Uterus (tissue), 4 donors: ENCODE measurements around the gene SULF2. TPM values are rescaled to one million over a fixed set of nuclear protein-coding genes. Genes with fewer than 3 reads are reported as not detected.

Source experiments
- DNase-seq, 2 donors: peaks; one replicate each; pipeline ENCODE4 v3.0.0-alpha.2; 2019 to 2020
- H3K27ac ChIP-seq, 2 donors: fragments of 200-600 bp; sonication (generic); 1 replicate in 1 of 2; 2 replicates in 1 of 2; pipeline ENCODE4 v1.5.1; 2016 to 2018
- H3K27me3 ChIP-seq, 2 donors: fragments of 200-600 bp; sonication (generic); one replicate each; pipeline ENCODE4 v1.5.1; 2018 to 2019; ENCODE audit warnings: control low read depth in 1 of 2
- H3K36me3 ChIP-seq, 2 donors: fragments of 200-600 bp; sonication (generic); one replicate each; pipeline ENCODE4 v1.5.1; 2019; ENCODE audit warnings: control low read depth in 1 of 2
- H3K4me1 ChIP-seq, 2 donors: fragments of 200-600 bp; sonication (generic); one replicate each; pipeline ENCODE4 v1.5.1; 2018 to 2019; ENCODE audit warnings: control low read depth in 1 of 2
- H3K4me3 ChIP-seq, 2 donors: fragments of 200-600 bp; sonication (generic); 1 replicate in 1 of 2; 2 replicates in 1 of 2; pipeline ENCODE4 v1.5.1; 2018 to 2019; ENCODE audit warnings: mild to moderate bottlenecking in 1 of 2
- H3K9me3 ChIP-seq, 2 donors: fragments of 200-600 bp; sonication (generic); one replicate each; pipeline ENCODE4 v1.5.1; 2019; ENCODE audit warnings: control low read depth in 1 of 2
- POLR2A ChIP-seq, 2 donors: fragments of 450-650 bp; IDR thresholded peaks; one replicate each; pipeline ENCODE4 v1.6.1; 2016; ENCODE audit warnings: antibody characterized with exemption in 2 of 2, mild to moderate bottlenecking in 1 of 2, moderate library complexity in 1 of 2
- intact Hi-C: fragments of 100-400 bp; cut with DNase I; formaldehyde crosslinking; loops from one replicate; pipeline ENCODE4 v1.15.1; 2023; ENCODE audit warnings: low total_unique reads
- total RNA-seq, 4 donors: library from RNA; depleted of rRNA in 3 of 4; stranded (reverse); fragments of >200 nt in 3 of 4; gene quantifications; one replicate each; pipeline versions ENCODE4 v1.1.0 to v1.2.4, GENCODE V29; 2014 to 2023
- TF ChIP-seq, protein P1 (sequence below), 4 experiments: fragments of 200-600 bp in 2 of 4; fragments of 450-650 bp in 2 of 4; sonication (generic) in 2 of 4; IDR thresholded peaks; one replicate each; pipeline ENCODE4 v1.5.1; 2016 to 2019; ENCODE audit warnings: antibody characterized with exemption in 4 of 4, mild to moderate bottlenecking in 2 of 4, moderate library complexity in 1 of 4
- donor health status: DM: yes; HTN: yes; CAD: no.

SULF2 gene
- total RNA-seq, 4 donors from 2014 or later: 95.9 to 558 (median 213) TPM

DNA sequence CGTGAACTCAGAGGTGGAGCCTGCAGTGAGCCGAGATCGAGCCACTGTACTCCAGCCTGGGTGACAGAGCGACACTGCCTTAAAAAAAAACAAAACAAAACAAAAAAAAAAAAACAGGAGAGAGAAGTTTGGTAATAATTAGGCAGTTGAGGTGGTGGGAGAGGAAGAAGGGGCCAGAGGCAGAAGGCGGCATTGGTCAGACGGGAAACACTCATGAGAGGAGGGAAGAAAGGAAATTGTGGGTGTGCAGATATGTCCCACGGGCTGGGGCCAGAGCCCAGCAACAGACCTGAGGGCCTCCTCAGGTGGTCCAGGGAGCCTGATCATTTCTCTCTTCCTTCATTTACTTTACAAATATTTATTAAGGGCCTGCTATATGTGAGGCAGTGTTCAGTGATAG, 20.0 kb downstream of the SULF2 start:
- no peak overlapping the region for H3K4me3 ChIP-seq
- intact Hi-C loops: no loop called here
- H3K27ac ChIP-seq: no peak overlapping the region
- peaks cover 0 to 4% of the 10 kb centered on the region in 2 donors for H3K4me1 ChIP-seq
- no peaks in the 10 kb centered on the region for H3K27me3 ChIP-seq
- H3K9me3 ChIP-seq: no peaks in the 10 kb centered on the region
- no peak for DNase-seq
- TF ChIP-seq POLR2A (IDR thresholded peaks at IDR 0.05): no peak
- TF ChIP-seq, protein P1, sequence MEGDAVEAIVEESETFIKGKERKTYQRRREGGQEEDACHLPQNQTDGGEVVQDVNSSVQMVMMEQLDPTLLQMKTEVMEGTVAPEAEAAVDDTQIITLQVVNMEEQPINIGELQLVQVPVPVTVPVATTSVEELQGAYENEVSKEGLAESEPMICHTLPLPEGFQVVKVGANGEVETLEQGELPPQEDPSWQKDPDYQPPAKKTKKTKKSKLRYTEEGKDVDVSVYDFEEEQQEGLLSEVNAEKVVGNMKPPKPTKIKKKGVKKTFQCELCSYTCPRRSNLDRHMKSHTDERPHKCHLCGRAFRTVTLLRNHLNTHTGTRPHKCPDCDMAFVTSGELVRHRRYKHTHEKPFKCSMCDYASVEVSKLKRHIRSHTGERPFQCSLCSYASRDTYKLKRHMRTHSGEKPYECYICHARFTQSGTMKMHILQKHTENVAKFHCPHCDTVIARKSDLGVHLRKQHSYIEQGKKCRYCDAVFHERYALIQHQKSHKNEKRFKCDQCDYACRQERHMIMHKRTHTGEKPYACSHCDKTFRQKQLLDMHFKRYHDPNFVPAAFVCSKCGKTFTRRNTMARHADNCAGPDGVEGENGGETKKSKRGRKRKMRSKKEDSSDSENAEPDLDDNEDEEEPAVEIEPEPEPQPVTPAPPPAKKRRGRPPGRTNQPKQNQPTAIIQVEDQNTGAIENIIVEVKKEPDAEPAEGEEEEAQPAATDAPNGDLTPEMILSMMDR (IDR thresholded peaks at IDR 0.05): no peak
- no peaks in the 10 kb centered on the region for H3K36me3 ChIP-seq

GRCh38 chr20:47764154-47764733, 21.0 kb downstream of the SULF2 start:
- Histone ChIP-seq H3K4me1 (peaks cover 0 to 4% of the 10 kb centered on the region in 2 donors), H3K9me3 (no peaks in the 10 kb centered on the region), H3K4me3 (no peak overlapping the region), H3K27ac (no peak overlapping the region), H3K27me3 (no peaks in the 10 kb centered on the region), H3K36me3 (no peaks in the 10 kb centered on the region)
- TF ChIP-seq, protein P1 (IDR thresholded peaks at IDR 0.05): no peak
- TF ChIP-seq POLR2A (IDR thresholded peaks at IDR 0.05): no peak
- no peak for DNase-seq
- intact Hi-C loops: no loop called here

GRCh38 chr20:47762699-47763268, 22.5 kb downstream of the SULF2 start:
- DNase-seq: peak; percentile 37 to 38
- no peaks in the 10 kb centered on the region for H3K9me3 ChIP-seq
- TF ChIP-seq, protein P1 (IDR thresholded peaks at IDR 0.05): no peak
- no peak for TF ChIP-seq POLR2A (IDR thresholded peaks at IDR 0.05)
- intact Hi-C loops: no loop called here
- H3K27me3 ChIP-seq: no peaks in the 10 kb centered on the region
- no peaks in the 10 kb centered on the region for H3K36me3 ChIP-seq
- peak overlapping the region in 1 of 2 donors; percentile 1 for H3K27ac ChIP-seq
- H3K4me1 ChIP-seq: peaks cover 0 to 3% of the 10 kb centered on the region in 2 donors
- H3K4me3 ChIP-seq: no peak overlapping the region

DNA sequence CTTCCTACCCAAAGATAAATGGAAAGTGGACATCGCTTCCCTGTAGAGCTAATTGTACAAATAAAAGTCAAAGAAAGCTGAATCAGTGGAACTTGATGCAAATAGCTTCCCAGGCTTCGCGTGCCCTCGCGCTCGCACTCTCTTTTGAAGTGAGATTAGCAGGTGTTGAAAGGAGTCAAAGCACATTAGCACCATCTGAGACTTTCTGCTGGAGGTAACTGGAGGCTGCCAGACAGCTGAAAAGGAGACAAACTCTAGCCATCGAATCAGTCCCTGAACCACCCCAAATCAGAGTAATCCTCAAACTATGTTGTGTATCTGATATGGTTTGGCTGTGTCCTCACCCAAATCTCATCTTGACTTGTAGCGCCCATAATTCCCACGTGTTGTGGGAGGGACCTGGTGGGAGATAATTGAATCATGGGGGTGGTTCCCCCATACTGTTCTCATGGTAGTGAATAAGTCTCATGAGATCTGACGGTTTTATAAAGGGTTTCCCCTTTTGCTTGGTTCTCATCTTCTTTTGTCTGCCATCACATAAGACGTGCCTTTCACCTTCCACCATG, 23.7 kb downstream of the SULF2 start:
- no peaks in the 10 kb centered on the region for H3K36me3 ChIP-seq
- H3K4me1 ChIP-seq: peaks cover 0 to 3% of the 10 kb centered on the region in 2 donors
- H3K27me3 ChIP-seq: no peaks in the 10 kb centered on the region
- H3K27ac ChIP-seq: no peak overlapping the region
- intact Hi-C loops: no loop called here
- H3K4me3 ChIP-seq: no peak overlapping the region
- no peak for TF ChIP-seq POLR2A (IDR thresholded peaks at IDR 0.05)
- TF ChIP-seq, protein P1 (IDR thresholded peaks at IDR 0.05): no peak
- DNase-seq: no peak
- no peaks in the 10 kb centered on the region for H3K9me3 ChIP-seq
